Liver (tissue), 9 donors: ENCODE measurements around the gene HOXC13. TPM values are rescaled to one million over a fixed set of nuclear protein-coding genes. Genes with fewer than 3 reads are reported as not detected.

Experiments
- DNase-seq: peaks from one replicate; pipeline ENCODE4 v3.0.0-alpha.2; 2017; ENCODE audit warnings: low spot score
- H3K27ac ChIP-seq, 2 donors: one replicate each; pipeline ENCODE4 v1.7.0; 2013; ENCODE audit warnings: inconsistent platforms in 2 of 2, low read length in 2 of 2, control low read depth in 1 of 2, low read depth in 1 of 2, mild to moderate bottlenecking in 1 of 2
- H3K27me3 ChIP-seq, 4 donors: one replicate each; pipeline versions ENCODE4 v1.6.1 to v1.7.0; 2013; ENCODE audit warnings: low read length in 3 of 4, inconsistent platforms in 1 of 4, mild to moderate bottlenecking in 1 of 4, moderate library complexity in 1 of 4; ENCODE audit not compliant: control insufficient read depth in 4 of 4, insufficient read depth in 4 of 4
- H3K36me3 ChIP-seq, 4 donors: one replicate each; pipeline versions ENCODE4 v1.6.1 to v1.7.0; 2013; ENCODE audit warnings: low read length in 3 of 4, mild to moderate bottlenecking in 3 of 4, low read depth in 1 of 4, moderate library complexity in 1 of 4; ENCODE audit not compliant: control insufficient read depth in 4 of 4, insufficient read depth in 3 of 4
- H3K4me1 ChIP-seq, 4 donors: one replicate each; pipeline versions ENCODE4 v1.6.1 to v1.7.0; 2013; ENCODE audit warnings: low read length in 3 of 4, mild to moderate bottlenecking in 3 of 4, moderate library complexity in 1 of 4; ENCODE audit not compliant: control insufficient read depth in 4 of 4, insufficient read depth in 4 of 4
- H3K4me3 ChIP-seq, 3 donors: one replicate each; pipeline versions ENCODE4 v1.6.1 to v1.7.0; 2013; ENCODE audit warnings: low read length in 3 of 3, control low read depth in 1 of 3, low read depth in 1 of 3, mild to moderate bottlenecking in 1 of 3
- H3K9ac ChIP-seq, 2 donors: one replicate each; pipeline ENCODE4 v1.7.0; 2013; ENCODE audit warnings: low read length in 2 of 2, mild to moderate bottlenecking in 2 of 2, moderate library complexity in 2 of 2, control low read depth in 1 of 2, low read depth in 1 of 2
- H3K9me3 ChIP-seq, 4 donors: one replicate each; pipeline versions ENCODE4 v1.6.1 to v1.7.0; 2013; ENCODE audit warnings: low read length in 3 of 4; ENCODE audit not compliant: control insufficient read depth in 4 of 4
- ATF3 ChIP-seq: IDR thresholded peaks from 2 replicates; pipeline ENCODE4 v1.6.1; 2016; ENCODE audit warnings: antibody characterized with exemption
- EGR1 ChIP-seq, 2 donors: IDR thresholded peaks; 2 replicates each; pipeline ENCODE4 v1.6.1; 2016 to 2018; ENCODE audit warnings: antibody characterized with exemption in 2 of 2, low read depth in 2 of 2
- FOXA2 ChIP-seq: IDR thresholded peaks from 2 replicates; pipeline ENCODE4 v1.6.1; 2016; ENCODE audit warnings: antibody characterized with exemption
- HNF4A ChIP-seq, 2 donors: conservative IDR thresholded peaks; 2 replicates each; pipeline ENCODE4 v1.6.1; 2016; ENCODE audit warnings: antibody characterized with exemption in 2 of 2, mild to moderate bottlenecking in 2 of 2
- HNF4G ChIP-seq: IDR thresholded peaks from 2 replicates; pipeline ENCODE4 v1.6.1; 2016; ENCODE audit warnings: antibody characterized with exemption
- JUND ChIP-seq, 2 donors: IDR thresholded peaks; 2 replicates each; pipeline ENCODE4 v1.6.1; 2016; ENCODE audit warnings: antibody characterized with exemption in 2 of 2
- NR2F2 ChIP-seq: IDR thresholded peaks from 2 replicates; pipeline ENCODE4 v1.6.1; 2016; ENCODE audit warnings: antibody characterized with exemption
- RAD21 ChIP-seq, 2 donors: IDR thresholded peaks; 2 replicates each; pipeline ENCODE4 v1.6.1; 2016; ENCODE audit warnings: antibody characterized with exemption in 2 of 2, mild to moderate bottlenecking in 2 of 2
- REST ChIP-seq: IDR thresholded peaks from 2 replicates; pipeline ENCODE4 v1.6.1; 2016; ENCODE audit warnings: antibody characterized with exemption, mild to moderate bottlenecking
- RXRA ChIP-seq, 2 donors: IDR thresholded peaks; 2 replicates each; pipeline ENCODE4 v1.6.1; 2017 to 2018; ENCODE audit warnings: antibody characterized with exemption in 2 of 2, mild to moderate bottlenecking in 1 of 2
- SP1 ChIP-seq: IDR thresholded peaks from 2 replicates; pipeline ENCODE4 v1.6.1; 2018; ENCODE audit warnings: antibody characterized with exemption, mild to moderate bottlenecking
- TAF1 ChIP-seq: conservative IDR thresholded peaks from 2 replicates; pipeline ENCODE4 v1.6.1; 2016; ENCODE audit warnings: antibody characterized with exemption, mild to moderate bottlenecking
- YY1 ChIP-seq: IDR thresholded peaks from 2 replicates; pipeline ENCODE4 v1.6.1; 2016; ENCODE audit warnings: antibody characterized with exemption, mild to moderate bottlenecking
- ZBTB33 ChIP-seq: IDR thresholded peaks from 2 replicates; pipeline ENCODE4 v1.6.1; 2016; ENCODE audit warnings: antibody characterized with exemption
- WGBS: extraction: QIAGEN DNeasy Blood & Tissue Kit; methylation state at CpG from one replicate; pipeline ENCODE4 v1.1.7; 2013; 5-methylcytosine and 5-hydroxymethylcytosine counted together
- polyA plus RNA-seq, 2 donors: library from polyadenylated mRNA; stranded (reverse) in 1 of 2; unstranded in 1 of 2; fragments of 200-250 nt in 1 of 2; fragments of >200 nt in 1 of 2; fragmentation: Nextera tagmentation in 1 of 2; extraction: Ambion mirVana in 1 of 2; gene quantifications; one replicate each; pipeline versions ENCODE4 v1.2.1 to v1.2.3, GENCODE V29; 2013 to 2015
- total RNA-seq, 2 donors: library from RNA; depleted of rRNA; stranded (reverse); fragments of >200 nt; gene quantifications; one replicate each; pipeline ENCODE4 v1.2.3, GENCODE V29; 2014
- TF ChIP-seq, protein P1 (sequence below): fragments of 150-350 bp; IDR thresholded peaks from 2 replicates; pipeline ENCODE4 v1.5.1; 2017; ENCODE audit warnings: improper control_type of control experiment, low read depth, low read length; ENCODE audit not compliant: missing input control
- TF ChIP-seq, protein P2 (sequence below): IDR thresholded peaks from 2 replicates; pipeline ENCODE4 v1.6.1; 2016; ENCODE audit warnings: antibody characterized with exemption
- donor health status: healthy.
- donor health status: healthy.
- donor health status: healthy.
- donor health status: healthy.
- donor health status: healthy.

HOXC13 gene
- total and polyA plus RNA-seq, 4 donors = not detected

DNA sequence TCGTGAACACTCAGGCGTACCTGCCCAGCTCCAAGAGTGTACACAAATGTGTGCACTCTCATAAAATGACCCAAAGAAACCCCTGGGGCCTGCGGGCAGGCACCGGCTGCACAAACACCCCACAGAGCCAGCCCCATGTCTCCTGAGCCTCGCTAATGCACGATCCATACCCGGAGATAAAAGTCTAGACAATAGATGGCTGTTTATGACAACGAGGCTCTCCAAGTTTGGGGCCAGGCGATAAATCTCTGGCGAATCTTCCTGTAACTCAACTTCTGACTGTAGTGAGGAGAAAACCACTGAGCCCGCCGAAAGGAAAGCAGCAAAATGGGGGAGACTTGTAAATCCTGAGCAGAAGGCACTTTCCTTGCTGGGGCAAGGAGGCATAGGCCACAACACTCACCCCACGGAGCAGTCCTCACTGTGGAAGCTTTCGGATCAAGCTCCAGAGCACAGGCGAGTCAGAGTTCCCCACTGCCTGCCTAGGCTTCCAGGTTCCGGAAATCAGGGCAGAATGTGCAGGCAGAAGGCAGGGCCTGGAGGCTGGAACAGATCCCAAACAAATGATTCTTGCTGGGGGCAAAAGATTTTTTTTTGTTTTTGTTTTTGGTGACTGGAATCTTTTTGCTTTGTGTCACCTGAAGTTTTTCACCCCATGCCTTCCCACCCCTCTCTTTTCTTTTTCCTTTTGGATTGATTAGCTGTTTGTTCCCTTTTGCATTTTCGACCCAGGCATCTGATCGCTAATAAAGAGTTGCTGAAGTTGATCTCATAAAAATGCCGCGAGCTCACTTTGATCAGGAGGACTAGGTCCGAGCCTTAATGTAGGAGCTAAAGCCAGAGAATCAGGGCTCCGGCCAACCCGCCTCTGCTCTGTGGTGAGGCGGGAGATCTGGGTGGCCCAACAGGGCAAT lies 29.8 kb downstream of the HOXC13 start:
- no peaks in the 10 kb centered on the region for H3K9me3 ChIP-seq
- no peak for DNase-seq
- H3K9ac ChIP-seq = no peak overlapping the region
- TF ChIP-seq REST (no peak), EGR1 (IDR thresholded peaks at IDR 0.05; ENCODE audit: low read depth in 2 of 2) (no peak), ZBTB33 (no peak), RXRA (IDR thresholded peaks at IDR 0.05) (no peak), FOXA2 (no peak), NR2F2 (no peak), RAD21 (IDR thresholded peaks at IDR 0.05) (no peak), HNF4G (no peak), TAF1 (no peak), HNF4A (conservative IDR thresholded peaks at IDR 0.05) (no peak), ATF3 (no peak), SP1 (no peak), JUND (IDR thresholded peaks at IDR 0.05) (no peak), YY1 (no peak)
- TF ChIP-seq, protein P1, sequence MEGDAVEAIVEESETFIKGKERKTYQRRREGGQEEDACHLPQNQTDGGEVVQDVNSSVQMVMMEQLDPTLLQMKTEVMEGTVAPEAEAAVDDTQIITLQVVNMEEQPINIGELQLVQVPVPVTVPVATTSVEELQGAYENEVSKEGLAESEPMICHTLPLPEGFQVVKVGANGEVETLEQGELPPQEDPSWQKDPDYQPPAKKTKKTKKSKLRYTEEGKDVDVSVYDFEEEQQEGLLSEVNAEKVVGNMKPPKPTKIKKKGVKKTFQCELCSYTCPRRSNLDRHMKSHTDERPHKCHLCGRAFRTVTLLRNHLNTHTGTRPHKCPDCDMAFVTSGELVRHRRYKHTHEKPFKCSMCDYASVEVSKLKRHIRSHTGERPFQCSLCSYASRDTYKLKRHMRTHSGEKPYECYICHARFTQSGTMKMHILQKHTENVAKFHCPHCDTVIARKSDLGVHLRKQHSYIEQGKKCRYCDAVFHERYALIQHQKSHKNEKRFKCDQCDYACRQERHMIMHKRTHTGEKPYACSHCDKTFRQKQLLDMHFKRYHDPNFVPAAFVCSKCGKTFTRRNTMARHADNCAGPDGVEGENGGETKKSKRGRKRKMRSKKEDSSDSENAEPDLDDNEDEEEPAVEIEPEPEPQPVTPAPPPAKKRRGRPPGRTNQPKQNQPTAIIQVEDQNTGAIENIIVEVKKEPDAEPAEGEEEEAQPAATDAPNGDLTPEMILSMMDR = no peak
- TF ChIP-seq, protein P2, sequence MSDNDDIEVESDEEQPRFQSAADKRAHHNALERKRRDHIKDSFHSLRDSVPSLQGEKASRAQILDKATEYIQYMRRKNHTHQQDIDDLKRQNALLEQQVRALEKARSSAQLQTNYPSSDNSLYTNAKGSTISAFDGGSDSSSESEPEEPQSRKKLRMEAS = no peak
- H3K27me3 ChIP-seq = peaks cover under 1 to 58% (median 45%) of the 10 kb centered on the region in 4 donors
- no peak overlapping the region for H3K27ac ChIP-seq
- 15% methylated on average over 24 of the region's 24 CpGs for WGBS
- no peak overlapping the region for H3K4me3 ChIP-seq
- H3K4me1 ChIP-seq = peaks cover 0 to 7% (median 4%) of the 10 kb centered on the region in 4 donors
- H3K36me3 ChIP-seq = no peaks in the 10 kb centered on the region
